Upper lobe of left lung (tissue), 6 donors: ENCODE results near the gene MAST3. TPM values are rescaled to one million over a fixed set of nuclear protein-coding genes. Genes with fewer than 3 reads are reported as not detected.

Source experiments
- ATAC-seq, 2 donors: fragments of 200-7000 bp; cut with Tn5 transposase; one replicate each; pipeline ENCODE4 v1.9.1; 2022; ENCODE audit warnings: mild to moderate bottlenecking in 2 of 2, moderate library complexity in 2 of 2; ENCODE audit not compliant: low FRiP score in 2 of 2
- DNase-seq, 2 donors: peaks; one replicate each; pipeline ENCODE4 v3.0.0-alpha.2; 2019 to 2020
- H3K27ac ChIP-seq, 4 donors: fragments of 200-600 bp; sonication (generic); one replicate each; pipeline ENCODE4 v1.5.1; 2016 to 2019
- H3K27me3 ChIP-seq, 4 donors: fragments of 200-600 bp; sonication (generic); one replicate each; pipeline ENCODE4 v1.5.1; 2017 to 2019
- H3K36me3 ChIP-seq, 4 donors: fragments of 200-600 bp; sonication (generic); one replicate each; pipeline ENCODE4 v1.5.1; 2016 to 2019
- H3K4me1 ChIP-seq, 4 donors: fragments of 200-600 bp; sonication (generic); one replicate each; pipeline ENCODE4 v1.5.1; 2018 to 2019
- H3K4me3 ChIP-seq, 4 donors: fragments of 200-600 bp; sonication (generic); one replicate each; pipeline ENCODE4 v1.5.1; 2017 to 2019; ENCODE audit warnings: mild to moderate bottlenecking in 2 of 4, moderate library complexity in 1 of 4
- H3K9me3 ChIP-seq, 4 donors: fragments of 200-600 bp; sonication (generic); one replicate each; pipeline ENCODE4 v1.5.1; 2018 to 2019
- EP300 ChIP-seq, 4 donors: sonication (generic); formaldehyde crosslinking; IDR thresholded peaks; one replicate each; pipeline ENCODE4 v1.5.1; 2017; ENCODE audit warnings: antibody characterized with exemption in 4 of 4, control low read depth in 2 of 4
- POLR2A ChIP-seq, 4 donors: fragments of 450-650 bp; IDR thresholded peaks; one replicate each; pipeline ENCODE4 v1.5.1; 2016 to 2017; ENCODE audit warnings: antibody characterized with exemption in 4 of 4, mild to moderate bottlenecking in 2 of 4
- POLR2AphosphoS5 ChIP-seq, 2 donors: sonication (generic); formaldehyde crosslinking; IDR thresholded peaks; one replicate each; pipeline ENCODE4 v1.5.1; 2017; ENCODE audit warnings: antibody characterized with exemption in 2 of 2
- WGBS, 2 donors: methylation state at CpG; one replicate each; pipeline ENCODE4 v1.1.5; 2017 to 2018; 5-methylcytosine and 5-hydroxymethylcytosine counted together
- total RNA-seq, 6 donors: library from RNA; depleted of rRNA in 4 of 6; stranded (reverse); fragments of >200 nt in 4 of 6; gene quantifications; one replicate each; pipeline versions ENCODE4 v1.1.0 to v1.2.1, GENCODE V29; 2016 to 2021
- TF ChIP-seq, protein P1 (sequence below), 6 experiments: fragments of 450-650 bp in 4 of 6; fragments of 200-600 bp in 2 of 6; sonication (generic) in 2 of 6; IDR thresholded peaks; one replicate each; pipeline ENCODE4 v1.5.1; 2016 to 2019; ENCODE audit warnings: antibody characterized with exemption in 6 of 6
- donor health status: DM: no; HTN: no; CAD: no; lungs with moderate emphysema.
- donor health status: DM: no; HTN: yes; CAD: no; lungs with severe emphysema.

MAST3 gene
- total RNA-seq, 6 donors from 2014 or later = 9.3 to 67.1 (median 27.5) TPM

- no peaks in the 10 kb centered on the region for H3K27me3 ChIP-seq
- ATAC-seq (no peak), DNase-seq (peak in 1 of 2 donors; percentile 76)
- H3K4me1 ChIP-seq = peaks cover 0 to 12% (median 6%) of the 10 kb centered on the region in 4 donors
- H3K4me3 ChIP-seq = no peak overlapping the region
- no peak overlapping the region for H3K27ac ChIP-seq
- H3K36me3 ChIP-seq = peaks cover 10 to 59% (median 42%) of the 10 kb centered on the region in 4 donors
- no peak for TF ChIP-seq POLR2A (IDR thresholded peaks at IDR 0.05)
- TF ChIP-seq, protein P1, sequence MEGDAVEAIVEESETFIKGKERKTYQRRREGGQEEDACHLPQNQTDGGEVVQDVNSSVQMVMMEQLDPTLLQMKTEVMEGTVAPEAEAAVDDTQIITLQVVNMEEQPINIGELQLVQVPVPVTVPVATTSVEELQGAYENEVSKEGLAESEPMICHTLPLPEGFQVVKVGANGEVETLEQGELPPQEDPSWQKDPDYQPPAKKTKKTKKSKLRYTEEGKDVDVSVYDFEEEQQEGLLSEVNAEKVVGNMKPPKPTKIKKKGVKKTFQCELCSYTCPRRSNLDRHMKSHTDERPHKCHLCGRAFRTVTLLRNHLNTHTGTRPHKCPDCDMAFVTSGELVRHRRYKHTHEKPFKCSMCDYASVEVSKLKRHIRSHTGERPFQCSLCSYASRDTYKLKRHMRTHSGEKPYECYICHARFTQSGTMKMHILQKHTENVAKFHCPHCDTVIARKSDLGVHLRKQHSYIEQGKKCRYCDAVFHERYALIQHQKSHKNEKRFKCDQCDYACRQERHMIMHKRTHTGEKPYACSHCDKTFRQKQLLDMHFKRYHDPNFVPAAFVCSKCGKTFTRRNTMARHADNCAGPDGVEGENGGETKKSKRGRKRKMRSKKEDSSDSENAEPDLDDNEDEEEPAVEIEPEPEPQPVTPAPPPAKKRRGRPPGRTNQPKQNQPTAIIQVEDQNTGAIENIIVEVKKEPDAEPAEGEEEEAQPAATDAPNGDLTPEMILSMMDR (IDR thresholded peaks at IDR 0.05) = no peak
- H3K9me3 ChIP-seq = no peaks in the 10 kb centered on the region
- WGBS, 2 donors = 95% methylated on average over 20 to 21 of the region's 21 CpGs
Measured at GRCh38 chr19:18167011-18167410, 69.4 kb downstream of the MAST3 start.

DNA sequence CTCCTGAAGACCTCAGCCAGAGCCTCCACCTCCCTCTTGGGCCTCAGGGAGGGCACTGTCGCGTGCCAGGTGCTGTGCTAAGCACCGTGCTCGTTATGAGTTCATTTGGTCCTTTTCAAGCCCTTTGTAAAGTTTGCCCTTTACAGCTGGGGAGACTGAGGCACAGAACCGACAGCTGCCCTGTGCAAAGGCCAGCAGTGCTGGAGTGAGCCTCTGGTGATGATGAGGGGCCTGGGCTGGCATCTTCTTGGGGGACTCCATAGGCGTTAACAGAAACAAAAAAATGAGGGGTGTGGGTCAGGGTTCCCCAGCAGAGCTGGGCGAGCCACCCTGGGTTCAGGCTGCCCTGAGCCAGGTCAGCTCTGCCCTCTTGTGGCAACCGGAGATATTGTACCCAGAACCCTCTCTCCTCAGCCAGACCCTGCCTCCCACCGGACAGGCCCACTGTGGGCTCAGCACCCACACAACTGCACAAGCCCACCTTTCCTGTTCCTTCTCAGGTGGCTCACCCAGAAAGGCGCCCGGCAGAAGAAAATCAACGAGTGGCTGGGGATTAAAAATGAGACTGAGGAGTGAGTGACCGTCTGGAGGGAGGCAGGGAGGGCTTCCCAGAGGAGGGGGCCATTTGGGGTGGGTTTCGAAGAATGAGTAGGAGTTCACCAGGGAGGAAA, 70.5 kb downstream of the MAST3 start:
- WGBS, 2 donors = 66 to 92% methylated on average over 10 to 14 of the region's 14 CpGs
- DNase-seq = peak in 1 of 2 donors; percentile 67
- H3K4me1 ChIP-seq = peaks cover 0 to 20% (median 10%) of the 10 kb centered on the region in 4 donors

DNA sequence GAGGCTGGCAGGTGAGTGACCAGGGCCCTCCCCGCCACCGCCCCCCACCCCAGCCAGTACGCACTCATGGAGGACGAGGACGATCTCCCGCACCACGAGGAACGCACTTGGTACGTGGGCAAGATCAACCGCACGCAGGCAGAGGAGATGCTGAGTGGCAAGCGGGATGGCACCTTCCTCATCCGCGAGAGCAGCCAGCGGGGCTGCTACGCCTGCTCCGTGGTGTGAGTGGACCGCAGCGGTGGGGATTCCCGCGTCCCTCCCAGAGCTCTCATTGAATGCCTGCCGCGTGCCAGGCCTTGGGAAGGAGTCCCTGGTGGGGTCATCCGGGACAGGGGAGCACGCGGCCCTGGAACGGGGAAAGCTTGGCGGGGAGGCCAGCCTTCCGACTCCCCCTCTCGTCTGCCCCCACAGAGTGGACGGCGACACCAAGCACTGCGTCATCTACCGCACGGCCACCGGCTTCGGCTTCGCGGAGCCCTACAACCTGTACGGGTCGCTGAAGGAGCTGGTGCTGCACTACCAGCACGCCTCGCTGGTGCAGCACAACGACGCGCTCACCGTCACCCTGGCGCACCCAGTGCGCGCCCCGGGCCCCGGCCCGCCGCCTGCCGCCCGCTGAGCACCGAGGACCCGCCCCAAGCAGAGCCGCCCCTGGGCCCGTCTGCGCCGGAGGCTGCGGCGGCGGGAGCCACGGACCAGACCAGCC, 71.2 kb downstream of the MAST3 start:
- Histone ChIP-seq H3K9me3 (no peaks in the 10 kb centered on the region), H3K27me3 (no peaks in the 10 kb centered on the region), H3K36me3 (peaks cover 3 to 45% (median 28%) of the 10 kb centered on the region in 4 donors), H3K27ac (peak overlapping the region; percentile 50 to 91 (median 76)), H3K4me3 (peak overlapping the region in 1 of 4 donors; percentile 1), H3K4me1 (peaks cover 0 to 26% (median 16%) of the 10 kb centered on the region in 4 donors)
- TF ChIP-seq, protein P1 (IDR thresholded peaks at IDR 0.05) = no peak
- TF ChIP-seq POLR2A (IDR thresholded peaks at IDR 0.05) (no peak), POLR2AphosphoS5 (IDR thresholded peaks at IDR 0.05) (no peak), EP300 (IDR thresholded peaks at IDR 0.05) (no peak)
- 93 to 96% methylated on average over 36 to 64 of the region's 66 CpGs for WGBS, 2 donors
- ATAC-seq (no peak), DNase-seq (peak in 1 of 2 donors; percentile 88)

More for the DNA sequence above, 70.5 kb downstream of the MAST3 start:
- Histone ChIP-seq H3K9me3 (no peaks in the 10 kb centered on the region), H3K27ac (peak overlapping the region in 1 of 4 donors; percentile 91), H3K4me3 (no peak overlapping the region), H3K27me3 (no peaks in the 10 kb centered on the region), H3K36me3 (peaks cover 5 to 48% (median 33%) of the 10 kb centered on the region in 4 donors)
- peak; percentile 59 to 67 for ATAC-seq
- TF ChIP-seq, protein P1 (IDR thresholded peaks at IDR 0.05) = peak; percentile 66 to 82 (median 78)
- no peak for TF ChIP-seq POLR2AphosphoS5 (IDR thresholded peaks at IDR 0.05)

- peak overlapping the region in 1 of 4 donors; percentile 1 for H3K4me3 ChIP-seq
- H3K36me3 ChIP-seq = peaks cover 3 to 44% (median 22%) of the 10 kb centered on the region in 4 donors
- DNase-seq (peak in 1 of 2 donors; percentile 68), ATAC-seq (peak in 1 of 2 donors; percentile 39)
- H3K27ac ChIP-seq = peak overlapping the region; percentile 63 to 91 (median 76)
- no peaks in the 10 kb centered on the region for H3K27me3 ChIP-seq
- TF ChIP-seq POLR2AphosphoS5 (IDR thresholded peaks at IDR 0.05) = no peak
- no peak for TF ChIP-seq EP300 (IDR thresholded peaks at IDR 0.05)
- peak in 1 of 4 donors; percentile 74 for TF ChIP-seq POLR2A (IDR thresholded peaks at IDR 0.05)
- H3K9me3 ChIP-seq = no peaks in the 10 kb centered on the region
- whole genome bisulfite sequencing, 2 donors = 61 to 65% methylated on average over 14 to 16 of the region's 16 CpGs
- H3K4me1 ChIP-seq = peaks cover 8 to 43% (median 25%) of the 10 kb centered on the region in 4 donors
Measured at GRCh38 chr19:18170714-18171255, 73.2 kb downstream of the MAST3 start.
